DMS79 treated with DMSO at 0.1 percent for 48 hours (cell line): ENCODE data around the gene PTPRU.

Experiments used
- DNase-seq: peaks from one replicate; lab custom pipeline; 2025; lab: John Stamatoyannopoulos, UW

Gene PTPRU

DNA sequence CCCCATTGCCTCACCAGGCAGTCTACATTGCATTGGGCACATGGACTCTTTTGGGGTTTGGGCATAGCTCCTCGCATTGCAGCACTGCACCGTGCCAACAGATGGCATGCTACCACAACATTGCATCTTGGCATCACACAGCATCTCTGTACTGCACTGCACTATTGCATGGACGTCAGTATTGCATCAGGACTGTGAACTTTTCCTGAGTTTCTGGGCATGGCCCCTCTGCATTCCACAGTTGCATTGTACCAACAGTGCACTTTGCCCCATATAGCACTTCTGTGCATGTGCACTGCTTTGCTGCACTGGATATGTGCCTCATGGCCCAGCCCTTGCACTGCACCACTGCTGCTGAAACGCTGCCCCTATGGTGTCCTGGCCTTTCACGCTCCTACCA, 9.6 kb downstream of the PTPRU start:
- DNase-seq = peak; percentile 40

DNA sequence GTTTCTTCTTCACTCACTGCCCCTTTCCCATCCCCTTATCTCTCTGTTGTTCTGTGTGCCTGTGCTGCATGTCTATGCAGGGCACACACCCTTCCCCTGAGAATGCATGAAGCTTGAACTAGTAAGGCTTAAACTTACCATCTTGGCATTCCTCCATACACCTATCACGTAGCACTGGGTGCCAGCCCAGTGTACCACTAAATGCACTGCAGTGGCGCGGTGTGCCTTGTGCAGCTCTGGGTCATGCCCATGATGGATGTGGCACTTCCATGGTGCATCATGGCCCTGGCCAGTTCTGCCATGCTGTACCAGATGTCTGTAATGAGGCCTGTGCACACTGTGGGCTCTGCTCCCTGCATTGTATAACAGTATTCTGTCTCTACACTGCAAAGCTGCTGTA, 10.7 kb downstream of the PTPRU start:
- no peak for DNase-seq

DNA sequence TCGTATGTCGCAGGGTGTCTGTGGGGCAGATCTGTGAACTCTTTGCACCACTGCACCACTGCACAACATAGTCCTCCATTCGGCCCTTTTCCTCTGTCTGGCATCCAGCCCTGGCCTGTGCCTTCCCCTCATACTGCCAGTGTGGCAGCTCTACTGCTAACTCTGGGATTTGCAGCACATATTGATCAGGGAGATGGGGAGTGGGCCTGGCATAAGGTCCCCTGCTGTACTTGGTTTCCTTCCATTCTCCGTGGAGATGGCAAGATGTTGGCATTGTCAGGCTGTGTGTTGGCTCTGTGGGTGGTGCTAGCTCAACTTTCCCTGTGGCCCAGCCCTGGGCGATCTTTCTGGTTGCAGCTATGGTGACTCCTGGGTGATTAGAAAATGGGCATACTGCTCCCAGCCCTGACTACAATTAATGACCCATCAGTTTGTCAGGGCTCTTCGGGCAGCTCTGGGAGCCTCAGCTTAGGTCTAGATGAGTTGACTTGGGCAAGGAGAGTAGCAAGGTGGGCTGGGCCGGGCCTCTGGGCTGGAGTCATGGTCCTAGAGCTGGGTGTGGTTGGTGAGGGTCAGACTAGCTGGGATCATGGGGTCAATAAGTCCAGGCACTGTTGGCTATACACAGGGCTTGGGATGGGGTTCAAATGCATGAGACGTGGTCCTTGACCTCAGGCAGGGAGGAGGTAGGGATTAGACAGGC, 11.4 kb downstream of the PTPRU start:
- DNase-seq = no peak

DNA sequence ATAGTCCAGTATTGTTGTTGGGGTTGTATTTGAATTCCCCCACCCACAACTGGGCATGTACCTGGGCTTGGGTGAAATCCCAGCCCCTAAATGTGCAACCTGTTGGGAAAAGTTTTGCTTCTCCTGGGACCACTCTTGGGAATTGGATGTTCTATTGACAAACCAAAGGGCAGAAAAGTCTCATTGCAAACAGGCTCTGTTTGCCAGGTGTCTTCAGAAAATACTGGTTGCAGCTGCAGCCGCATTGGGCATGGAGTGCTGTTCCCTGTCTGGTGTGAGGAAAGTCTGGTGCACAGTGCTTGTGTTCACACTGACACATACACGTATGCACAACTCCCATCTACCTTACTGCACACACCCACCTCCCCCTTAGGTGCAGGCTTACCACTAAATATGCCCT, 12.1 kb downstream of the PTPRU start:
- DNase-seq = no peak

DNA sequence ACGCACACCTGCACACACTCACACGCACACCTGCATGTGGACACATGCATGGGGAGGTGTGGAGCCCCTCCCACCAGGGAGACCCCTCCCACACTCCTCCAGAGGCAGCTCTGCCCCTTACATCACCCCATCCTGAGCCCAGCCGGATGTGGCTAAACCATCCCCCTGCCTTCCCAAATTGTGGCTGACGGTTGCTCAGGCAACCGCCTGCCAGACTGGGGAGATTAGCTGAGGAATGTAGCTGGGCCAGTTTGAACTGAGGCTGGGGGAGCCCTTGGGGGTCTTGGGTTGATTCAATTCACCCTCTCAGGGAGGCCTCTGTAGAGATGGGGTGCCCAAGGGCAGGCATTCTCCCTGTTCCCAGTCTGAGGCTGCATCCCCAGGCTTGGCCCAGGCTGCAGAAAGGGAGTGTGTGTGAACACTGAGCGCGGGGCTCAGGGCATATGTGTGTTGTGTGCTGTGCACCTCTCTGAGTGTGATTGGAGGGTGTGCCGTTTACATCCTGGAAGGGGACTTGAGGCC, 12.9 kb downstream of the PTPRU start:
- peak; percentile 27 for DNase-seq

DNA sequence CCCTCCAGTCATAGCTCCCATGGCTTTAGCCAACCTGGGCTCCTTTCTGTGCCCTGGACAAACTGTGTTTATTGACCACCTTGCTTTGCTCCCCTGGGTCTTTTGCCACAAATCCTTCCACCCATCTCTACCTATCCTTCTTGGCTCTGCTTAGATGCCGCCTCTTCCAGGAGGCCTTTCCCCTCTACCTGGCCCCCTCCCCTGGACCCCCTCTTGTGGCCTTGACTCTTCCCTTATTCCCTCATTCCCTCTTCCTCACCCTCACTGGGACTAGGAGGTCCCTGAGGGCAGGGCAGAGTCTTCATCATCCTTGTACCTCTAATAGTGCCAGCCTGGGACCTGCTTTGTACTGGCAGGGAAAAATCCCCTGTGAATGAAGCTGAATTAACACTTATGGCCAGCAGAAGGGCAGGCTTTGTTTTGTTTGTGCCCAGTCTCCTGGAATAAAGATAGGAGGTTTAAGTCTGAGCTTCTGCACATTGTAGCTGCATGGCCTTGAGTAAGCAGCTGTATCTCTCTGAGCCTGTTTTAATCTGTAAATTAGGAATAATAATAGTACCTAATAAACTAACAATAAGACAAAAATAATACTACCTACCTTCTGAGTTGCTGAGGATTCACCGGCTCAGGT, 13.7 kb downstream of the PTPRU start:
- no peak for DNase-seq

DNA sequence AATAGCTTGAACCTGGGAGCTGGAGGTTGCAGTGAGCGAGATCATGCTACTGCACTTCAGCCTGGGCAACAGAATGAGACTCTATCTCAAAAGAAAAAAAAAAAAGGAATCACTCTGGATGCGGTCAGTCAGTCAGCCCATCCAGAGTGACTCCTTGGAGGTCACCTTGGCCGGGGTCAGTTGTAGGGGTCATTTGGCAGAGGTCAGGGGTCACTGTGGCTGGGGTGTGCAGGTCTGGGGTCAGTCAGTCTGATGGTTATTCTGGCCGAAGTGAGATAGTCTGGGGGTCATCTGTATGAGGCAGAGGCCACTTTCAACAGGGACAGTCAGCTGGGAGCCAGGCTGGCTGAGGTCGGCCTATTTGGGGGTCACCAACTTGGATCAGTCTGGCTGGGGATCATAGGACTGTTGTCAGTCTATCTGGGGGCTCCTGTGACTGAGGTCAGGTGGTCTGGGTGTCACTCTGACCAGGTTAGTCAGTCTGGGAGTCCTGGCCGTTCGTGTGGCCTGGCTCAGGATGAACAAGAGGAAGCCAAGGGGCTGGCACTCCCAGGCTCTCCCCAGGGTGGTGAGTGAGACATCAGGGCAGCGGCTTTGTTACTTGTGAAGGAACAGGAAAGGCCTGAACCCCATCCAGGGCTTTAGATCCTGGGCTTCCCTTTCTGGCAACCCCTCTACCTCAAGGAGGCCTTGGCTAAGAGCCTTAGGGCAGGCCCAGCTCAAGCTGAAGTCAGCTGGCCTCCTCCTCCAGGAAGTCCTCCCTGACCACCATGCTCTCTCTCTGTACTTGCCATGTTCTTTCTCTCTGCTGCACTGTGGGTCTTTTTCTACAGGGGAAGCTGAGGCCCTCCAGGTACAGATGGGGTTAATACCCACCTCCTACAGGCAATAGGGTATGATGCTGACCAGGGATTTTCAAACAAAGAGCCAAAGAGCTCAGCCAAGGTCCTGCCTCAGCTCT, 15.1 kb downstream of the PTPRU start:
- no peak for DNase-seq

DNA sequence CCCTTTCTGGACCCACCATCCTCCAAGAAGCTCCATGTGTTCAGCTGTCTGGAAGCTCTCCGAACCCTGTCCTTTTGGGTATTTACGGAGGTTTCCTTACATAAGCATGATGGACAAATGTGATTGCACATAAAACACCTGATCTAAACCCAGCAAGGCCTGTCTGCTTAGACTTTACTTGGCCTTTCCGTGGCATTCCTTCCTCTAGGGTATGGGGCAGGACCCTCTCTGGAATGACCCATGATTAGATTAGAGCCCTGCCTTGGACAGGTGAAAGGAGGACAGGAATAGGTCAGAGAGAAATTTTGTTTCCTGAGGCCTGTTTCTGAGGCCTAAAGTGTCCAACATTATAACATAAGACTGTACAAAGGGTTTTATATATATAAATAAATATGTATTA, 16.9 kb downstream of the PTPRU start:
- no peak for DNase-seq

DNA sequence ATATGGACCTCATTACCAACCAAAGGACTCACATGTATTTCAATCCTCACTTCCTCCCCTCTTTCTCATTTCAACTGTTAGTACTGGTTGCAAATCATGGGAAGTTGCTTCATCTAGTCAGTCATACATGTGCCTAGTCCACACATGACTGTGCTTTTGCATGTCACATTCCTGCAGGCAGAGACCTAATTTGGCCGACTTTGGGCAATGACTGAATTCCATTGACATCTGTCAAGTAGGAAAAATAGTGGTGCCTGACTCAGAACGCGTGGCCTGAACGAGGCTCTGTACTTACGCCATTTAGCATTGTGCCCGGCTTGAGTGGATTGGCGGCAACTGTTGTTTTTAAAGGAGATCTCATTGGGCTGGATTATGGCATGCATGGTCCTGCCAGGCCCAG, 18.0 kb downstream of the PTPRU start:
- DNase-seq = no peak

DNA sequence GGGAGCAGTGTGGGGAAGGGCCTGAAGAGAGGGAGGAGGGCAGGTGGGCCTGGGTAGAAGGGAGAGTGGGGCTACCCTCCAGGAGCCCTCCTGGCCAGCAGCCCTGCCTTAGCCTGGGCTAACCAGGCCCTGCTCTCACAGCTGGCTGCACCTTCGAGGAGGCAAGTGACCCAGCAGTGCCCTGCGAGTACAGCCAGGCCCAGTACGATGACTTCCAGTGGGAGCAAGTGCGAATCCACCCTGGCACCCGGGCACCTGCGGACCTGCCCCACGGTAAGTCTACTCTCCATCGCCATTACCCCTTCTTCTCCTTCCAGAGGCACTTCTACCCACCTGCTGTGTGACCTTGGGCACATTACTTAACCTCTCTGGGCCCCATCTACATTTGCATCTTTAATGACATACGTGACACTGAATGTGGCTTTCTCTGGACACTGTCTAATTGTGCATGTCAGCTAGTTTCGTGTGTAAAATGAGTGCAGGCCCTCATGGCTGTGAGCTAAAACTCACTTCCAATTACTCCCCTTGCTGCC, 18.9 kb downstream of the PTPRU start:
- DNase-seq = no peak

DNA sequence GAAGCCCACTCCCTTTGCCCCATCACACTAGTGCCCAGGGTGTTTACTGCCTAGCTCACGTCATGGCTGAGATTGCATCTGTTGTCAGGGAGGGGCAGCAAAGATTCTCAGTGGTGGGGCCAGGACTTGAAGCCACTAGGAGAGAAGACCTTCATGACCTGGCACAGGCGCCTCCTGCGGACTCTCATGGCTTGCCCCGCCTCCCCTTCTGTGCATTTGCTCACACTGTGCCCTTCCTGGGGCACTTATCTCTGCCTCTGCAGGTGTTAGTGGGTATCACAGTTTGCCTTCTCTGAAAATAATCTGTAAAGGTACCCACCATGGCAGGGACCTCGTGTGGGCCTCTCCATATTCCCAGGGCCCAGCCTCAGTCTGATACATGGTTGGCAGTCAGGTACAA, 20.1 kb downstream of the PTPRU start:
- DNase-seq = no peak

DNA sequence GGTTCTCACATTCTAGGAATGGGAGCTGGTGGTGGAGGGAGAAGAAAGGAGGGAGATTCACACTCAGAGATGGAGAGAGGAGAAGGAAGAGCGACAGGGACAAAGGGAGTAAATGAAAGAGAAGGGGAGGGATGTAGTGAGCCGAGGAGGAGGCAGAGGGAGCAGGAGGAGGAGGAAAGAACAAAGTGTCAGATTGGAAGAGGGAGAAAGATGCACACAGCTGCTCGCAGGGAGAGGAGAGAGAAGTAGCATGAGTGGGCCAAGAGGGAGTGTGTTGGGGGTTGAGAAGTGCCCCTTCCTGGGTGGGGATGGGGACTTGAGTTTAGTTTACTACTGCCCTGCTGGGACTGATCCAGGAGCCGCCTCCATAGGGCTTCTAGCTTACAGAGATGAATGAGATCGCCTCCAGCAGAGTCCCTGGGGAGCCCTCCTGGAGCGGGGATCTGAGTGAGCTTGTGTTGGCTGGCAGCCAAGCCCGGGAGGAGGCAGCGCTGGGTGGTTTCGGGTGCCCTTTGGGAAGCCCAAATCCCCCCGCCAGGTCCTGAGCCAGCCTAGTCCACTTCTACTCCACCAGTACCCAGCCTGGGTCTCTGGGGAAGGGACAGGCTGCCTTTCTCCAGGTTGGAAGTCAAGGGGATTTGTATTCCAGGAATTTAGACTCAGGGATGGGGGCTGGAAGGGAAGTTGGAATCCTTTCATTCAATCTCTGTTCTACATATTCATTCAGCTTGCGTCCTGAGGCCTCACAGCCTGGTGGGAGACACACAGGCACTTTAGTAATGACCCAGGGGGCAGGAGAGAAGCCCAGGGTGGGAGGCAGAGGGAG, 20.9 kb downstream of the PTPRU start:
- peak; percentile 42 for DNase-seq

DNA sequence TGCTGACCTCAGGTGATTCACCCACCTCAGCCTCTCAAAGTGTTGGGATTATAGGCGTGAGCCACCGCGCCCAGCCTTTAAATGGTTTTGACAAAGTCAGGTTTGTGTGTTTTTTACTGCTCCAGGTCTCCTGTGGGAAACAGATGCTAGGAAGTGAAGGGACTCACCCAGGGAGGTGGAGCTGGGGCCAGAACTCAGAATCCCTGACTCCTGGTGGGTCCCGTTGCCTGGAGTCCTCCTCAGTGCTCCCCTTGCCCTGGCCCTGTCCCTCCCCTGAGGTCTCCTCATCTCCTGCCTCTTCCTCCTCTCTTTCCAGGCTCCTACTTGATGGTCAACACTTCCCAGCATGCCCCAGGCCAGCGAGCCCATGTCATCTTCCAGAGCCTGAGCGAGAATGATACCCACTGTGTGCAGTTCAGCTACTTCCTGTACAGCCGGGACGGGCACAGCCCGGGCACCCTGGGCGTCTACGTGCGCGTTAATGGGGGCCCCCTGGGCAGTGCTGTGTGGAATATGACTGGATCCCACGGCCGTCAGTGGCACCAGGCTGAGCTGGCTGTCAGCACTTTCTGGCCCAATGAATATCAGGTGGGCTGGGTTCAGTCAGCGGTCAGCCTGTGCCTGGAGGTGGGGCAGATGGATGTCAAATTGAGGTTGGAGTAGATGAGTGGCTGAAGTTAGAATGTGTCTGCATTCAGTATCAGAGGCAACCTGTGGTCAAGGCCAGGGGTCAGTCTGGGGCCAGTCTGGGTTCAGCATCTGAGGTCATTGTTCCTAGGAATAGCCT, 22.1 kb downstream of the PTPRU start:
- DNase-seq = no peak

DNA sequence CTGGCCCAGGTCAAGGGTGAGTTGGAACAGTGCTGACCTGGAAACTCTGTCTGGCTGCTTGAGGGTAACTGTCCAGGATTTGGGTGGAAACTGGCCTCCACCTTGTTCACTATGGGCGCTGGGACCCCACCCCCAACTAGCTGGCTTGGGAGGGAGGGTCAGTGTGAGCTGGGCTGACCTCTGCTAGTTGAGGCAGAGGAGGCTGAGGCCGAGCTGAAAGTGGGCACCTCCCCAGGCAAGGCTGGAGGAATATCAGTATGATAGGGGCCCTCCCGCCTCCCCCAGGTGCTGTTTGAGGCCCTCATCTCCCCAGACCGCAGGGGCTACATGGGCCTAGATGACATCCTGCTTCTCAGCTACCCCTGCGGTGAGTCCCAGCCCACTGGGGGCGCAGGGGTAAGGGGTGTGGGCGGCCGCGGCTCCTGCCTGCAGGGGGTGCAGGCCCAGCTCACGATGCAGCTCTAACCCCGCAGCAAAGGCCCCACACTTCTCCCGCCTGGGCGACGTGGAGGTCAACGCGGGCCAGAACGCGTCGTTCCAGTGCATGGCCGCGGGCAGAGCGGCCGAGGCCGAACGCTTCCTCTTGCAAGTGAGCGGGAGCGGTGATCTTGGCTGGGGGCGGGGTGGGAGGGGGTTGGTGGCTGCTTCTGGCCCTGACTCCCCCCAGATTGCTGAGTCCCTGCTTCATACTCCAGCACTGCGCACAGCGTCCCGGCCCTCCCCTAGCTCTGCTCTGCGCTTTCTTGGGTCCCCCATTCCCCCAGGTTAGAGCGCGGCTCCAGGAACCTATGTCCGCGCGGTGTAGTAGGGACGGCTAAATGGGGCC, 22.9 kb downstream of the PTPRU start:
- no peak for DNase-seq

DNA sequence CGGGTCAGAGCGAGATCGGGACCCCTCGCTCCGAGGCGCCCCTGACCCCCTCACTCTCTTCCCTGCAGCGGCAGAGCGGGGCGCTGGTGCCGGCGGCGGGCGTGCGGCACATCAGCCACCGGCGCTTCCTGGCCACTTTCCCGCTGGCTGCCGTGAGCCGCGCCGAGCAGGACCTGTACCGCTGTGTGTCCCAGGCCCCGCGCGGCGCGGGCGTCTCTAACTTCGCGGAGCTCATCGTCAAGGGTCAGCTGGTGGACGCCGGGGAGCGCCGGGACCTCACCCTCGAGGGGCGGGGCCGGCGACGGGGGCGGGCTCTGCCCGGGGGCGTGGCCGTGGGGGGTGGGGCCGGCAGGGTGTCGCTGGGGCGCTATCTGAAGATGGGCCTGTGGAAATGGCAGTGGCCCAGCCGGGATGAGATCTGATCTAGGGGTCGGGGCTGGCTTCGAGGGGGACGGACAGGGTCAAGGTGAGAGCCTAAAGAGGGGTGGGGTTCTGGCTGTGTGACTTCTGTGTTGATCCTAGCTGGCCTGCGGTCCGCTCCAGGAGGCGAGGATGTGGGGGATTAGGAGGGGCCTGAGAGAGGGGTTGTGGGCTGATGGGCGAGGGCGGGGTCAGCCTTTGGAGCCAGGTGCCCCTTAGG, 23.6 kb downstream of the PTPRU start:
- no peak for DNase-seq

DNA sequence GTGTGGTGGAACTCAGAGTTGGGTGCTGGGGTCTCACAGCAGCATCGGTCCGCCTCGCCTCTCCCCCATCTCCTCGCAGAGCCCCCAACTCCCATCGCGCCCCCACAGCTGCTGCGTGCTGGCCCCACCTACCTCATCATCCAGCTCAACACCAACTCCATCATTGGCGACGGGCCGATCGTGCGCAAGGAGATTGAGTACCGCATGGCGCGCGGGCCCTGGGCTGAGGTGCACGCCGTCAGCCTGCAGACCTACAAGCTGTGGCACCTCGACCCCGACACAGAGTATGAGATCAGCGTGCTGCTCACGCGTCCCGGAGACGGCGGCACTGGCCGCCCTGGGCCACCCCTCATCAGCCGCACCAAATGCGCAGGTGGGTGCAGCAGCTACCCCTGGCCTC, 24.2 kb downstream of the PTPRU start:
- DNase-seq = no peak

DNA sequence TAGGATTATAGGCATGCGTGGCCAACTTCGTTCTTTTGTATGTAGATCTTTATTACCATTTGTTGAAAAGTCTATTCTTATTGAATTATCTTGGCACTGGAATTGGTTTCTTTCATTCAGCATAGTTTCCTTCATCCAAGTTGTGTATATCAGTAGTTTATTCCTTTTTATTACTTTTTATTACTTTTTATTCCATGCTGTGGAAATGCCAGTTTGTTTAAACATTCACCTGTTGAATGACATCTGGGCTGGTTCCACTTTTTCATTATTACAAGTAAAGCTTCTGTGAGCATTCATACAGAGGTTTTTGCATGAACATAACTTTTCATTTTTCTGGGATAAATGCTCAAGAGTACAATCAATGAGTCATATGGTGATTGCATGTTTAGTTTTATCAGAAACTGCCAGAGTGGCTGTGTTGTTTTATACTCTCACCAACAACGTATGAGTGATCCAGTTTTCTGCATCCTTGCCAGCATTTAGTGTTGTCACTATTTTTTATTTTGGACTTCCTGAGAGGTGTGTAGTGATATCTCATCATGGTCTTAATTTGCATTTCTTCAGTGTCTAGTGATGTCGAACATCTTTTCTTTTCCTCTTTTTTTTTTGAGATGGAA, 28.6 kb downstream of the PTPRU start:
- DNase-seq = no peak

DNA sequence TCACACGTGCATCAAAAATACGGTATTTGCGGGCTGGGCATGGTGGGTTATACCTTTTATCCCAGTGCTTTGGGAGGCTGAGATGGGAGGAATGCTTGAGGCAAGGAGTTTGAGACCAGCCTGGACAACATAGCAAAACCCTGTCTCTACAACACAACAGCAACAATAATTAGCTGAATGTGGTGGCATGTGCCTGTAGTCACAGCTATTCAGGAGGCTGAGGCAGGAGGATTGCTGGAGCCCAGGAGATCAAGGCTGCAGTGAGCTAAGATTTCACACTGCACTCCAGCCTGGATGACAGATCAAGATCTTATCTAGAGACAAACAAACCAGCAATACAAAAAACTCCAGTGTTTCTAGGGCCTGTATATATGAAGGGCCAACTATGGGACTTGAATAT, 30.6 kb downstream of the PTPRU start:
- no peak for DNase-seq
